SK-N-SH treated with all-trans-retinoic acid at 6 μM for 48 hours (cell line): Measurements from ENCODE around the gene SHC1.

Experiments
- ARNTL ChIP-seq: fragments of 450-650 bp; formaldehyde crosslinking; IDR thresholded peaks from 2 replicates; pipeline ENCODE4 v1.5.0; 2020; ENCODE audit warnings: low read depth, mild to moderate bottlenecking, moderate library complexity, borderline replicate concordance
- BACH2 ChIP-seq: fragments of 250-450 bp; sonication (Bioruptor Pico); IDR thresholded peaks from 2 replicates; pipeline ENCODE4 v1.9.0; 2021; ENCODE audit warnings: mild to moderate bottlenecking, borderline replicate concordance
- CREB5 ChIP-seq: fragments of 250-450 bp; sonication (Bioruptor Pico); IDR thresholded peaks from 2 replicates; pipeline ENCODE4 v1.5.1; 2020; ENCODE audit warnings: low read depth, mild to moderate bottlenecking, moderate library complexity
- CSDC2 ChIP-seq: fragments of 250-450 bp; sonication (Bioruptor Pico); IDR thresholded peaks from 2 replicates; pipeline ENCODE4 v1.5.0; 2020; ENCODE audit warnings: mild to moderate bottlenecking, moderate library complexity
- OSR1 ChIP-seq: fragments of 250-450 bp; sonication (Bioruptor Pico); IDR thresholded peaks from 2 replicates; pipeline ENCODE4 v1.8.0; 2022; ENCODE audit warnings: moderate library complexity, mild to moderate bottlenecking, inconsistent platforms
- PATZ1 ChIP-seq: fragments of 250-450 bp; sonication (Bioruptor Pico); IDR thresholded peaks from 2 replicates; pipeline ENCODE4 v1.8.0; 2020; ENCODE audit warnings: mild to moderate bottlenecking, moderate library complexity, borderline replicate concordance
- POU6F1 ChIP-seq: fragments of 250-450 bp; sonication (Bioruptor Pico); IDR thresholded peaks from 2 replicates; pipeline ENCODE4 v1.8.0; 2021; ENCODE audit warnings: low read depth, mild to moderate bottlenecking, moderate library complexity, borderline replicate concordance
- SNAI2 ChIP-seq: fragments of 250-450 bp; sonication (Bioruptor Pico); IDR thresholded peaks from 2 replicates; pipeline ENCODE4 v1.5.0; 2020; ENCODE audit warnings: mild to moderate bottlenecking, moderate library complexity
- TSHZ2 ChIP-seq: fragments of 250-450 bp; sonication (Bioruptor Pico); IDR thresholded peaks from 2 replicates; pipeline ENCODE4 v1.5.0; 2020; ENCODE audit warnings: mild to moderate bottlenecking, moderate library complexity
- ZC3H10 ChIP-seq: fragments of 250-450 bp; sonication (Bioruptor Pico); IDR thresholded peaks from 2 replicates; pipeline ENCODE4 v1.5.1; 2021; ENCODE audit warnings: mild to moderate bottlenecking, moderate library complexity

GRCh38 chr1:155009742-155010141, 39.2 kb upstream of the SHC1 start:
- no peak for TF ChIP-seq BACH2
- no peak for TF ChIP-seq CSDC2 (CRISPR knock-in tag)
- no peak for TF ChIP-seq ARNTL (CRISPR knock-in tag)
- TF ChIP-seq POU6F1 = no peak
- TF ChIP-seq TSHZ2 (CRISPR knock-in tag) = no peak
- no peak for TF ChIP-seq SNAI2 (CRISPR knock-in tag)
- TF ChIP-seq CREB5 (CRISPR knock-in tag) = no peak
- no peak for TF ChIP-seq OSR1
- no peak for TF ChIP-seq ZC3H10
- no peak for TF ChIP-seq PATZ1
